ENCODE data around the gene KRT28. TPM values are rescaled to one million over a fixed set of nuclear protein-coding genes. Genes with fewer than 3 reads are reported as not detected.

The KRT28 gene
- total RNA-seq, 6 donors from 2014 or later = not detected

GRCh38 chr17:40793832-40794231, 5.9 kb downstream of the KRT28 start:
- Histone ChIP-seq H3K27me3 (no peaks in the 10 kb centered on the region), H3K36me3 (no peaks in the 10 kb centered on the region), H3K4me1 (peaks cover 0 to 6% (median 0%) of the 10 kb centered on the region in 4 donors), H3K27ac (no peak overlapping the region), H3K9me3 (no peaks in the 10 kb centered on the region), H3K4me3 (no peak overlapping the region)
- peak in 1 of 2 donors; percentile 5 for DNase-seq
- no peak for ATAC-seq (ENCODE audit: low FRiP score in 2 of 2)
- 56 to 62% methylated on average over 10 of the region's 10 CpGs for WGBS, 2 donors
- TF ChIP-seq POLR2AphosphoS5 (IDR thresholded peaks at IDR 0.05) (no peak), POLR2A (IDR thresholded peaks at IDR 0.05) (no peak), EP300 (IDR thresholded peaks at IDR 0.05) (no peak), CTCF (IDR thresholded peaks at IDR 0.05) (no peak)

GRCh38 chr17:40791787-40792436, 7.8 kb downstream of the KRT28 start:
- 35% methylated on average over 5 to 6 of the region's 6 CpGs for WGBS, 2 donors
- ATAC-seq (ENCODE audit: low FRiP score in 2 of 2) = peak in 1 of 2 donors; percentile 63
- Histone ChIP-seq H3K9me3 (no peaks in the 10 kb centered on the region), H3K27me3 (no peaks in the 10 kb centered on the region), H3K36me3 (no peaks in the 10 kb centered on the region), H3K4me3 (no peak overlapping the region), H3K4me1 (peaks cover 0 to 6% (median 0%) of the 10 kb centered on the region in 4 donors), H3K27ac (no peak overlapping the region)
- peak in 5 of 6 experiments; percentile 29 to 66 (median 59) for TF ChIP-seq CTCF (IDR thresholded peaks at IDR 0.05)
- TF ChIP-seq POLR2A (IDR thresholded peaks at IDR 0.05) = no peak
- no peak for DNase-seq

- no peak for ATAC-seq (ENCODE audit: low FRiP score in 2 of 2)
- Histone ChIP-seq H3K36me3 (no peaks in the 10 kb centered on the region), H3K4me1 (peaks cover 0 to 6% (median 0%) of the 10 kb centered on the region in 4 donors), H3K27me3 (no peaks in the 10 kb centered on the region), H3K9me3 (no peaks in the 10 kb centered on the region), H3K4me3 (no peak overlapping the region), H3K27ac (no peak overlapping the region)
- TF ChIP-seq POLR2A (IDR thresholded peaks at IDR 0.05) (no peak), EP300 (IDR thresholded peaks at IDR 0.05) (no peak), CTCF (IDR thresholded peaks at IDR 0.05) (no peak), POLR2AphosphoS5 (IDR thresholded peaks at IDR 0.05) (no peak)
- WGBS, 2 donors = 80 to 88% methylated on average over 1 of the region's 1 CpG
- no peak for DNase-seq
Observed at GRCh38 chr17:40791111-40791510, 8.6 kb downstream of the KRT28 start.

GRCh38 chr17:40782450-40782849, 17.3 kb downstream of the KRT28 start, which contains the start of gene KRT27:
TSS of gene KRT27 (minus strand) at chr17:40782550. CDS start at chr17:40782493, 57 bp downstream.
- 96 to 98% methylated on average over 4 of the region's 4 CpGs for WGBS, 2 donors
- no peaks in the 10 kb centered on the region for H3K36me3 ChIP-seq
- ATAC-seq (ENCODE audit: low FRiP score in 2 of 2) (no peak), DNase-seq (no peak)
- TF ChIP-seq POLR2A (IDR thresholded peaks at IDR 0.05) = no peak
- no peak for TF ChIP-seq POLR2AphosphoS5 (IDR thresholded peaks at IDR 0.05)
- TF ChIP-seq CTCF (IDR thresholded peaks at IDR 0.05) = no peak
- TF ChIP-seq EP300 (IDR thresholded peaks at IDR 0.05) = no peak
- peaks cover 0 to 7% (median 1%) of the 10 kb centered on the region in 4 donors for H3K4me1 ChIP-seq
- no peak within 1 kb of the TSS for H3K4me3 ChIP-seq
- H3K27me3 ChIP-seq = peaks cover 0 to 6% (median 0%) of the 10 kb centered on the region in 4 donors
- H3K27ac ChIP-seq = no peak within 1 kb of the TSS
- no peaks in the 10 kb centered on the region for H3K9me3 ChIP-seq
